HCT116 (cell line): ENCODE data around the gene LRRC56. TPM values are rescaled to one million over a fixed set of nuclear protein-coding genes. Genes with fewer than 3 reads are reported as not detected.

ENCODE experiments used
- ATAC-seq: fragments of 200-7000 bp; cut with Tn5 transposase; 2 replicates; pipeline ENCODE4 v1.9.1; 2020; ENCODE audit warnings: mild to moderate bottlenecking, moderate library complexity
- BruUV-seq: library from RNA; stranded (reverse); fragments of 400-500 nt; replicated peaks from 2 replicates; lab custom pipeline; 2021; lab: Mats Ljungman, UMichigan
- CTCF ChIA-PET: fragments of 300-600 bp; sonication (Branson Sonifier 250); formaldehyde crosslinking; loops from one replicate; lab custom pipeline; 2021; ENCODE audit warnings: antibody characterized with exemption; lab: Charles Lee
- POLR2A ChIA-PET: fragments of 300-600, 350-600 bp; sonication (Branson Sonifier 250); formaldehyde crosslinking; loops from one replicate; lab custom pipeline; 2021; ENCODE audit warnings: antibody characterized with exemption; lab: Charles Lee
- RAD21 ChIA-PET, 2 experiments: fragments of 300-600 bp; sonication (Branson Sonifier 250); formaldehyde crosslinking; loops; one replicate each; lab custom pipeline; 2023; ENCODE audit warnings: low total read pairs in 2 of 2; ENCODE audit not compliant: uncharacterized antibody in 2 of 2, unreplicated experiment in 2 of 2, low non-redundant PET in 1 of 2; lab: Charles Lee
- DNase-seq: peaks from one replicate; pipeline ENCODE4 v3.0.0-alpha.2; 2010; ENCODE audit warnings: low read depth, low spot score
- H2AFZ ChIP-seq: fragments of 200-600 bp; shearing (Covaris generic), sonication (generic); 2 replicates; pipeline ENCODE4 v1.6.1; 2017; ENCODE audit warnings: low read depth, mixed run types, mixed read lengths, antibody characterized with exemption, low read length; ENCODE audit not compliant: poor library complexity, severe bottlenecking
- H3K27ac ChIP-seq: 2 replicates; pipeline ENCODE4 v1.5.1; 2012; ENCODE audit warnings: low read depth, low read length
- H3K27me3 ChIP-seq: fragments of 200-600 bp; sonication (generic); 2 replicates; pipeline ENCODE4 v1.6.1; 2016; ENCODE audit warnings: mixed run types, low read length, mixed read lengths; ENCODE audit not compliant: insufficient read depth
- H3K36me3 ChIP-seq, 2 experiments: fragments of 200-500 bp in 1 of 2; fragments of 200-600 bp in 1 of 2; sonication (Bioruptor generic) in 1 of 2; sonication (generic) in 1 of 2; 2 replicates each; pipeline versions ENCODE4 v1.5.1 to v1.6.1; 2014 to 2016; ENCODE audit warnings: low read length in 2 of 2, inconsistent platforms in 1 of 2, mixed read lengths in 1 of 2, mixed run types in 1 of 2; ENCODE audit not compliant: insufficient read depth in 2 of 2, control insufficient read depth in 1 of 2
- H3K4me1 ChIP-seq, 2 experiments: fragments of 200-600 bp in 1 of 2; sonication (generic) in 1 of 2; 2 replicates each; pipeline versions ENCODE4 v1.5.1 to v1.6.1; 2012 to 2017; ENCODE audit warnings: low read length in 2 of 2, inconsistent platforms in 1 of 2, mild to moderate bottlenecking in 1 of 2, mixed read lengths in 1 of 2, mixed run types in 1 of 2, moderate library complexity in 1 of 2; ENCODE audit not compliant: insufficient read depth in 2 of 2, control insufficient read depth in 1 of 2
- H3K4me2 ChIP-seq: fragments of 200-600 bp; sonication (generic); 2 replicates; pipeline ENCODE4 v1.6.1; 2017; ENCODE audit warnings: mixed run types, low read length, mixed read lengths
- H3K4me3 ChIP-seq, 2 experiments: fragments of 200-600 bp in 1 of 2; sonication (generic) in 1 of 2; replicated peaks in 1 of 2; 2 replicates each; pipeline ENCODE4 v1.5.1; 2011 to 2016; ENCODE audit warnings: low read length in 2 of 2, control low read depth in 1 of 2, low read depth in 1 of 2, mild to moderate bottlenecking in 1 of 2, mixed read lengths in 1 of 2, mixed run types in 1 of 2
- H3K79me2 ChIP-seq: fragments of 200-600 bp; sonication (generic); 2 replicates; pipeline ENCODE4 v1.6.1; 2017; ENCODE audit warnings: mild to moderate bottlenecking, mixed run types, low read length, moderate library complexity, mixed read lengths; ENCODE audit not compliant: insufficient read depth
- H3K9ac ChIP-seq: fragments of 200-600 bp; sonication (generic); 2 replicates; pipeline ENCODE4 v1.6.1; 2016; ENCODE audit warnings: low read length, mixed read lengths
- H3K9me2 ChIP-seq: fragments of 200-600 bp; sonication (generic), shearing (Covaris generic); 2 replicates; pipeline ENCODE4 v1.6.1; 2017; ENCODE audit warnings: mixed run types, mild to moderate bottlenecking, moderate library complexity; ENCODE audit not compliant: insufficient read depth
- H3K9me3 ChIP-seq, 2 experiments: fragments of 200-500 bp in 1 of 2; fragments of 200-600 bp in 1 of 2; sonication (Bioruptor generic) in 1 of 2; sonication (generic) in 1 of 2; 2 replicates each; pipeline ENCODE4 v1.6.1; 2014 to 2017; ENCODE audit warnings: low read length in 2 of 2, mixed read lengths in 2 of 2, inconsistent platforms in 1 of 2, low read depth in 1 of 2, mild to moderate bottlenecking in 1 of 2, mixed run types in 1 of 2, moderate library complexity in 1 of 2; ENCODE audit not compliant: control insufficient read depth in 1 of 2, insufficient read depth in 1 of 2
- H4K20me1 ChIP-seq: fragments of 200-600 bp; sonication (generic), shearing (Covaris generic); 2 replicates; pipeline ENCODE4 v1.6.1; 2017; ENCODE audit warnings: mixed run types, mild to moderate bottlenecking, moderate library complexity; ENCODE audit not compliant: insufficient read depth
- EGR1 ChIP-seq: IDR thresholded peaks from 2 replicates; pipeline ENCODE4 v1.6.1; 2012; ENCODE audit warnings: low read depth
- RAD21 ChIP-seq: IDR thresholded peaks from 2 replicates; pipeline ENCODE4 v1.6.1; 2012; ENCODE audit warnings: low read depth, mild to moderate bottlenecking
- SIN3A ChIP-seq: IDR thresholded peaks from 2 replicates; pipeline ENCODE4 v1.6.1; 2012; ENCODE audit warnings: low read depth
- ZBTB33 ChIP-seq: IDR thresholded peaks from 2 replicates; pipeline ENCODE4 v1.6.1; 2011; ENCODE audit warnings: mild to moderate bottlenecking, low read length, moderate library complexity; ENCODE audit not compliant: insufficient replicate concordance; ENCODE audit errors: extremely low read depth
- ZNF274 ChIP-seq: fragments of 200-500 bp; sonication (Bioruptor generic); IDR thresholded peaks from 2 replicates; pipeline ENCODE4 v1.6.1; 2014; ENCODE audit warnings: mild to moderate bottlenecking, low read depth, low read length, inconsistent platforms
- intact Hi-C: fragments of 100-400 bp; cut with micrococcal nuclease; formaldehyde crosslinking; loops from 2 replicates; pipeline ENCODE4 v1.10.0; 2022
- total RNA-seq: library from RNA; stranded (reverse); gene quantifications from one replicate; pipeline ENCODE4 v1.2.1, GENCODE V29; 2021; ENCODE audit not compliant: unreplicated experiment

Gene LRRC56
- total RNA-seq, 1 experiment from 2014 or later: 9.1 TPM

- ATAC-seq: no peak
- intact Hi-C loops: no loop called here
- DNase-seq: no peak
- no peaks in the 10 kb centered on the region for H4K20me1 ChIP-seq
- H3K79me2 ChIP-seq: peaks cover 8% of the 10 kb centered on the region; the same call in 1 of the 2 replicates
- TF ChIP-seq ZNF274 (no peak), SIN3A (no peak), ZBTB33 (no peak), RAD21 (no peak), EGR1 (no peak)
- H3K9me3 ChIP-seq: no peaks in the 10 kb centered on the region
- no peak overlapping the region for H2AFZ ChIP-seq
- RAD21 ChIA-PET: interaction anchor here in 1 of 2 experiments (0.6 kb wide), 1 partner anchor 280 kb away, joined by 3 read pairs; no protein-coding TSS in a partner anchor
- peak overlapping the region; percentile 18; the same call in 1 of the 2 replicates for H3K27ac ChIP-seq
- H3K9ac ChIP-seq: no peak overlapping the region
- H3K36me3 ChIP-seq: peaks cover 20 to 26% of the 10 kb centered on the region in 2 experiments
- no peaks in the 10 kb centered on the region for H3K9me2 ChIP-seq
- CTCF ChIA-PET: no interaction called here
- H3K4me1 ChIP-seq: no peaks in the 10 kb centered on the region
- no peak overlapping the region for H3K4me2 ChIP-seq
- no peaks in the 10 kb centered on the region for H3K27me3 ChIP-seq
- BruUV-seq: TSS peak; percentile 10
- no peak overlapping the region for H3K4me3 ChIP-seq
- POLR2A ChIA-PET: no interaction called here
Measured at GRCh38 chr11:498297-499181, 38.8 kb upstream of the LRRC56 start.
